GM13976 (cell line): Measurements from ENCODE around the gene FN3KRP.
A peak's percentile ranks its signal among the peaks of the same experiment; 100 is the strongest.

Source experiments
- DNase-seq: peaks from one replicate; pipeline ENCODE4 v3.0.0; 2012; ENCODE audit warnings: low spot score
- CTCF ChIP-seq: IDR thresholded peaks from 2 replicates; pipeline ENCODE4 v1.5.1; 2012; ENCODE audit warnings: borderline replicate concordance, mild to moderate bottlenecking; ENCODE audit not compliant: insufficient read depth; ENCODE audit errors: extremely low read depth, missing control alignments, control extremely low read depth
- in situ Hi-C: fragments of 300-500 bp; cut with MboI; formaldehyde crosslinking; loops from one replicate; pipeline ENCODE4 v1.12.0; 2022; ENCODE audit warnings: low sequenced_read_pairs, mixed read lengths, inconsistent platforms; ENCODE audit not compliant: unreplicated experiment

Gene FN3KRP

GRCh38 chr17:82732118-82732743 lies 15.7 kb downstream of the FN3KRP start:
- in situ Hi-C loops = no loop called here
- DNase-seq = no peak
- TF ChIP-seq CTCF = no peak

GRCh38 chr17:82734987-82735866 lies 18.7 kb downstream of the FN3KRP start, which contains the start of gene FN3K:
Gene FN3K, plus strand, starts transcription at chr17:82735615. Its CDS starts 22 bp downstream, at chr17:82735637.
- in situ Hi-C loops = no loop called here
- TF ChIP-seq CTCF = no peak
- DNase-seq = peak; percentile 57

- no peak for DNase-seq
- in situ Hi-C loops = no loop called here
- no peak for TF ChIP-seq CTCF
These were observed 20.1 kb downstream of the FN3KRP start for GRCh38 chr17:82736511-82737185.

GRCh38 chr17:82737967-82738877 lies 21.7 kb downstream of the FN3KRP start:
- DNase-seq = no peak
- in situ Hi-C loops = no loop called here
- TF ChIP-seq CTCF = no peak

- in situ Hi-C loops = no loop called here
- no peak for TF ChIP-seq CTCF
- DNase-seq = no peak
These were observed 24.6 kb downstream of the FN3KRP start for GRCh38 chr17:82740906-82741759.
